Breast epithelium (tissue), 4 donors: ENCODE data around the gene FICD. TPM values are rescaled to one million over a fixed set of nuclear protein-coding genes. Genes with fewer than 3 reads are reported as not detected.

Experiments
- DNase-seq, 2 donors: peaks; one replicate each; pipeline ENCODE4 v3.0.0-alpha.2; 2019; ENCODE audit warnings: low spot score in 2 of 2
- H3K27ac ChIP-seq, 2 donors: fragments of 200-600 bp; sonication (generic) in 1 of 2; one replicate each; pipeline ENCODE4 v1.5.1; 2016 to 2019; ENCODE audit warnings: mild to moderate bottlenecking in 1 of 2
- H3K27me3 ChIP-seq, 2 donors: fragments of 200-600 bp; sonication (generic) in 1 of 2; one replicate each; pipeline versions ENCODE4 v1.5.1 to v1.6.0; 2017 to 2019; ENCODE audit warnings: control low read depth in 1 of 2, mild to moderate bottlenecking in 1 of 2
- H3K36me3 ChIP-seq: fragments of 200-600 bp; one replicate; pipeline ENCODE4 v1.5.1; 2019
- H3K4me1 ChIP-seq, 2 donors: fragments of 200-600 bp; sonication (generic); one replicate each; pipeline ENCODE4 v1.5.1; 2016 to 2019; ENCODE audit warnings: control low read depth in 1 of 2
- H3K4me3 ChIP-seq, 3 donors: fragments of 200-600 bp; sonication (generic); 1 replicate in 2 of 3; 2 replicates in 1 of 3; pipeline ENCODE4 v1.5.1; 2016 to 2019; ENCODE audit warnings: mild to moderate bottlenecking in 3 of 3, moderate library complexity in 2 of 3
- H3K9me3 ChIP-seq, 2 donors: fragments of 200-600 bp; sonication (generic) in 1 of 2; one replicate each; pipeline ENCODE4 v1.5.1; 2016 to 2019; ENCODE audit warnings: control low read depth in 1 of 2
- CTCF ChIP-seq, 3 donors: fragments of 450-650 bp; IDR thresholded peaks; one replicate each; pipeline ENCODE4 v1.5.1; 2016 to 2017; ENCODE audit warnings: antibody characterized with exemption in 3 of 3, mild to moderate bottlenecking in 3 of 3, moderate library complexity in 3 of 3
- POLR2A ChIP-seq: fragments of 450-650 bp; IDR thresholded peaks from one replicate; pipeline ENCODE4 v1.6.1; 2016; ENCODE audit warnings: antibody characterized with exemption, mild to moderate bottlenecking, moderate library complexity
- POLR2AphosphoS5 ChIP-seq, 3 donors: sonication (generic); formaldehyde crosslinking; IDR thresholded peaks; one replicate each; pipeline ENCODE4 v1.6.1; 2017; ENCODE audit warnings: antibody characterized with exemption in 3 of 3
- intact Hi-C: fragments of 100-400 bp; cut with DNase I; formaldehyde crosslinking; loops from one replicate; pipeline ENCODE4 v1.15.1; 2023; ENCODE audit warnings: low total_unique reads
- total RNA-seq, 3 donors: library from RNA; depleted of rRNA; stranded (reverse); fragments of >200 nt; gene quantifications; one replicate each; pipeline ENCODE4 v1.1.0, GENCODE V29; 2016

FICD gene
- total RNA-seq, 3 donors from 2014 or later, result 7.0 to 8.5 (median 8.0) TPM

- intact Hi-C loops, result loop anchor here (5.0 to 10.0 kb wide), 2 partner anchors 241 to 529 kb away; partner anchors contain the start of gene ALKBH2
- Histone ChIP-seq H3K27me3 (no peaks in the 10 kb centered on the region), H3K27ac (peak overlapping the region; percentile 91 to 95), H3K4me1 (peaks cover 0 to 6% of the 10 kb centered on the region in 2 donors), H3K36me3 (no peaks in the 10 kb centered on the region), H3K4me3 (peak overlapping the region; percentile 93 to 100 (median 98)), H3K9me3 (no peaks in the 10 kb centered on the region)
- TF ChIP-seq CTCF (IDR thresholded peaks at IDR 0.05) (no peak), POLR2AphosphoS5 (IDR thresholded peaks at IDR 0.05) (no peak), POLR2A (no peak)
- DNase-seq, result no peak
These were observed 48.7 kb downstream of the FICD start for GRCh38 chr12:108563804-108564151.

GRCh38 chr12:108564724-108565123, 49.6 kb downstream of the FICD start:
- Histone ChIP-seq H3K4me1 (peaks cover 0 to 4% of the 10 kb centered on the region in 2 donors), H3K27ac (peak overlapping the region; percentile 30 to 31), H3K36me3 (no peaks in the 10 kb centered on the region), H3K27me3 (no peaks in the 10 kb centered on the region), H3K9me3 (no peaks in the 10 kb centered on the region), H3K4me3 (no peak overlapping the region)
- TF ChIP-seq POLR2A (no peak), POLR2AphosphoS5 (IDR thresholded peaks at IDR 0.05) (no peak)
- DNase-seq, result no peak
- intact Hi-C loops, result loop anchor here (5.0 to 10.0 kb wide), 3 partner anchors 53 to 528 kb away; partner anchors contain the start of gene ALKBH2

- Histone ChIP-seq H3K27me3 (no peaks in the 10 kb centered on the region), H3K27ac (peak overlapping the region; percentile 30 to 31), H3K9me3 (no peaks in the 10 kb centered on the region), H3K36me3 (no peaks in the 10 kb centered on the region), H3K4me1 (no peaks in the 10 kb centered on the region), H3K4me3 (no peak overlapping the region)
- TF ChIP-seq POLR2AphosphoS5 (IDR thresholded peaks at IDR 0.05) (no peak), CTCF (IDR thresholded peaks at IDR 0.05) (no peak), POLR2A (no peak)
- DNase-seq, result no peak
- intact Hi-C loops, result loop anchor here (5.0 to 10.0 kb wide), 2 partner anchors 52 to 240 kb away; no protein-coding TSS in a partner anchor
These were observed 50.1 kb downstream of the FICD start for GRCh38 chr12:108565146-108565545.

GRCh38 chr12:108565976-108566375, 50.9 kb downstream of the FICD start:
- Histone ChIP-seq H3K27me3 (no peaks in the 10 kb centered on the region), H3K4me3 (no peak overlapping the region), H3K9me3 (no peaks in the 10 kb centered on the region), H3K36me3 (no peaks in the 10 kb centered on the region), H3K4me1 (no peaks in the 10 kb centered on the region), H3K27ac (peak overlapping the region; percentile 56 to 65)
- intact Hi-C loops, result loop anchor here (5.0 to 10.0 kb wide), 2 partner anchors 51 to 239 kb away; no protein-coding TSS in a partner anchor
- DNase-seq, result peak; percentile 74 to 81
- TF ChIP-seq POLR2AphosphoS5 (IDR thresholded peaks at IDR 0.05) (peak in 1 of 3 donors; percentile 44), POLR2A (no peak)

GRCh38 chr12:108566452-108566851, 51.4 kb downstream of the FICD start:
- Histone ChIP-seq H3K4me1 (no peaks in the 10 kb centered on the region), H3K27me3 (no peaks in the 10 kb centered on the region), H3K4me3 (no peak overlapping the region), H3K36me3 (no peaks in the 10 kb centered on the region), H3K27ac (peak overlapping the region; percentile 56 to 65), H3K9me3 (no peaks in the 10 kb centered on the region)
- DNase-seq, result no peak
- intact Hi-C loops, result loop anchor here (5.0 to 10.0 kb wide), 2 partner anchors 51 to 238 kb away; no protein-coding TSS in a partner anchor
- TF ChIP-seq POLR2A, result no peak
- TF ChIP-seq CTCF (IDR thresholded peaks at IDR 0.05), result no peak
- TF ChIP-seq POLR2AphosphoS5 (IDR thresholded peaks at IDR 0.05), result no peak

GRCh38 chr12:108567406-108568337, 52.6 kb downstream of the FICD start:
- no peaks in the 10 kb centered on the region for H3K27me3 ChIP-seq
- intact Hi-C loops, result loop anchor here (5.0 to 10.0 kb wide), 2 partner anchors 50 to 237 kb away; no protein-coding TSS in a partner anchor
- TF ChIP-seq POLR2AphosphoS5 (IDR thresholded peaks at IDR 0.05) (no peak), POLR2A (no peak), CTCF (IDR thresholded peaks at IDR 0.05) (no peak)
- DNase-seq, result no peak
- H3K36me3 ChIP-seq, result no peaks in the 10 kb centered on the region
- no peak overlapping the region for H3K4me3 ChIP-seq
- no peaks in the 10 kb centered on the region for H3K9me3 ChIP-seq
- H3K27ac ChIP-seq, result peak overlapping the region in 1 of 2 donors; percentile 65
- H3K4me1 ChIP-seq, result no peaks in the 10 kb centered on the region
